Erythroblast (primary cell): ENCODE results near the gene HMOX1.

Experiments
- GATA1 ChIP-seq: IDR thresholded peaks from 2 replicates; pipeline ENCODE4 v1.6.1; 2011; ENCODE audit warnings: low read depth, mild to moderate bottlenecking, control low read depth, low read length, moderate library complexity
- POLR2A ChIP-seq: IDR thresholded peaks from 2 replicates; pipeline ENCODE4 v1.6.1; 2011; ENCODE audit warnings: mild to moderate bottlenecking, low read length

DNA sequence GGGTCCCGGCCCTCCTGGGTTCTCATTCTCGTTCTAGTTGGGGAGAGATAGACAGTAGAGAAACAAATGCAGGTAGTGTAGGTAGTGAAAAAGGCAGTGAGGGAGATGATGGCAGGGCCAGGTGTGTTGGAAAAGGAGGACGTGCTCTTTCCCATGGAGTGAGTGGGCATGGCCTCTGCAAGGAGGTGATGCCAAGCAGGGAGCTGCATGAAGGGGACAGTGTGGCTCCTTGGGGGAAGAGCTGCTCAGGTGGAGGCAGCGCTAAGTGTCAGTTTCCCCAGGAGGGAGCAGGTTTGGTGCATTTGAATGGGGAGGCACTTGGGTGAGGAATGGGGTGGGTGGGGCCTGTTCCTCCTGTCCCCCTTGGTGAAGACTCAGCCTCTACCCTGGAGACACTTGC is 41.2 kb downstream of the HMOX1 start:
- TF ChIP-seq POLR2A (no peak), GATA1 (no peak)
